CD4-positive, alpha-beta T cell treated with Interleukin-1 beta for 1 hour (primary cell): Measurements from ENCODE around the gene CCDC107.
"Not testable (repeated sequence)": the region's sequence is repeated elsewhere in the genome, so short reads cannot be mapped to it uniquely, and the experiment has no call there.

Experiments used
- DNase-seq, 2 donors: peaks; one replicate each; pipeline ENCODE4 v3.0.0-alpha.2; 2020 to 2022

CCDC107 gene, protein sequence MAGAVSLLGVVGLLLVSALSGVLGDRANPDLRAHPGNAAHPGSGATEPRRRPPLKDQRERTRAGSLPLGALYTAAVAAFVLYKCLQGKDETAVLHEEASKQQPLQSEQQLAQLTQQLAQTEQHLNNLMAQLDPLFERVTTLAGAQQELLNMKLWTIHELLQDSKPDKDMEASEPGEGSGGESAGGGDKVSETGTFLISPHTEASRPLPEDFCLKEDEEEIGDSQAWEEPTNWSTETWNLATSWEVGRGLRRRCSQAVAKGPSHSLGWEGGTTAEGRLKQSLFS

DNA sequence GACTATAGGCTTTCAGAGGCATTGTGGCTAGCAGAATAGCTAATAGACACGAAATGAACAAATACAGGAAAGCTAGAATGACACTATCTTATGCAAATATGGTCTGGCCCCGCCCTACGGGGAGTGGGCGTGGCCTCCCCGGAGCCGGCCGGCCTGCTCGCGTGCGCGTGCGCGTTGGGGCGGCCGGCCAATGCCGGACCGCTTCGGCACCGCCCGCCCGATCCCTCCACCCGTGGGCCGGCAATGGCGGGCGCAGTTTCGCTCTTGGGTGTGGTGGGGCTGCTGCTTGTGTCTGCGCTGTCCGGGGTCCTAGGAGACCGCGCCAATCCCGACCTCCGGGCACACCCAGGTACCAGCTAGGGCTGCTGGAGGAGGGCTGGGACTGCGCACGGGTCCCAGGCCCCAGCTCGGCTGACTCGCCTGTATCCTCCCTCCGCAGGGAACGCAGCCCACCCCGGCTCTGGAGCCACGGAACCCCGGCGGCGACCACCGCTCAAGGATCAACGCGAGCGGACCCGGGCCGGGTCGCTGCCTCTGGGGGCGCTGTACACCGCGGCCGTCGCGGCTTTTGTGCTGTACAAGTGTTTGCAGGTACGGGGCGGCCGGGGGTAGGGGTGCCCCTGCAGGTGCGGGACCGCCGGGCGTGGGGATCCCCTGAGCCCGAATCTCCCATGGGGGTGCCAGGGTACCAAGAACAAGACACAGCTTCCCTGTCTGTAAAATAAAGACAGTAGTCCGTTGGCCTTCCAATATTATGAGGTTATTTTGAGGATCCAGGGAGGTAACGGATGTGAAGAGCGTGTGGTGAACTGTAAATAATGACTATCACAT, at the start of gene CCDC107:
Gene CCDC107 (plus strand): TSS at position 156 of the 831 bp plus-strand sequence. CDS start 88 bp downstream, at position 244.
- peak; percentile 84 to 88 for DNase-seq

DNA sequence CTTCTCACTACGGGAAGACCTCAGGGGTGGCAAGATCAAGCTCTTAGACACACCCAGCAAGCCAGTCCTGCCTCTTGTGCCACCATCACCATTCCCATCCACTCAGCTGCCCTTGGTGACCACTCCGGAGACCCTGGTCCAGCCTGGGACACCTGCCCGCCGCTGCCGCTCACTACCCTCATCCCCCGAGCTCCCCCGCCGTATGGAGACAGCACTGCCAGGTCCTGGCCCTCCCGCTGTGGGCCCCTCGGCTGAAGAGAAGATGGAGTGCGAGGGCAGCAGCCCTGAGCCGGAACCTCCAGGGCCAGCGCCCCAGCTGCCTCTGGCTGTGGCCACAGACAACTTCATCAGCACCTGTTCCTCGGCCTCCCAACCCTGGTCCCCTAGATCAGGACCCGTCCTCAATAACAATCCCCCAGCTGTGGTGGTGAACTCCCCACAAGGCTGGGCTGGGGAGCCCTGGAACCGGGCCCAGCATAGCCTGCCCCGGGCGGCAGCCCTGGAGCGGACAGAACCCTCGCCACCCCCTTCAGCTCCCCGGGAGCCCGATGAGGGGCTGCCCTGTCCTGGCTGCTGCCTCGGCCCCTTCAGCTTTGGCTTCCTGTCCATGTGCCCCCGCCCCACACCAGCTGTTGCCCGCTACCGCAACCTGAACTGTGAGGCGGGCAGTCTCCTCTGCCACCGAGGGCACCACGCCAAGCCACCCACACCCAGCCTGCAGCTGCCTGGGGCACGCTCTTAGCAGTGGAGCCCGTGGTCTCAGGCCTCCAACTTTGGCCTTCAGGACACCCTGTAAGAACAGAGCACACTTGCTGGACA, 48.9 kb upstream of the CCDC107 start:
- DNase-seq: no peak

DNA sequence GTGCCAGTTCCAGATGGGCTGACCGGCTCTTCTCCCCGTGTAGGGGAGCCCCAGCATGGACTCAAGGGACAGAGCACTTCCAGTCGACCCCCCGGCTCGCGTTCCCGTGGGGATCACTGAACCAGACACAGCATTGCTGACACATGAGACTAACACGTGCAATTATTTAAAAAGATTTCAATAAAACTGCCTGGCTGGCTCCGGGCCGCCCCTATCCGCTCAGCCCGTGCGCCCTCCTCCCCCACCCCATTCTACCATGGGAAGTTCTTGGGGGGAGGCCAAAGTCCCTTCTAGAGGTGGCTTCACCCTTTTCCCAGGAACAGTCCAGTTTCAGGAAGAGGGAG, 48.3 kb upstream of the CCDC107 start:
- DNase-seq: no peak

DNA sequence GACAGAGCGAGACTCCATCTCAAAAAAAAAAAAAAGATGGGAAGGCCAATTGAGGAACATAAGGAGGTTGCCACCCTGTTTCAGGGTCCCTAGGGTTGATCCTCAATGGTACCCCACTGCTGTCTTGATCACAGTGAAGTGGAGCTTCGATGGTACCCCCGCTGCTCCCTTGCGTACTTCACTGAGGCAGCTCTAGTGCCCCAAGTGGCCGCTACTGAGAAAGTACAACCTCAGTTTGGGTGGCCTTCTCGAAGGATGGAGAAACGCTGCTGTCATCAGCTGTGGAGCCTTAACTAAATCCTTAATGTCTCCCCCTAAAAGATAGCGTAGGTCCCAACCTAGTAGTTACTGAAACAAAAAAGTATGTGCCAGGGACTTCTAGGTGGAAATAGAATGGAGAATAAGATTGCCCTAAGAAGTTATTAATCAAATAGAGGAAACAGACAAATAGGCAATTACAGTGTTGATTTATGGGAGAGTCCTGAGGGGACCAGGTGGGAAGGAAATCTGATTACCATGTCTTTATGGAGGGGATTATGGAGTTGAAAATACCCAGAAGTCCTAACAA, 46.8 kb upstream of the CCDC107 start:
- peak; percentile 68 to 72 for DNase-seq

DNA sequence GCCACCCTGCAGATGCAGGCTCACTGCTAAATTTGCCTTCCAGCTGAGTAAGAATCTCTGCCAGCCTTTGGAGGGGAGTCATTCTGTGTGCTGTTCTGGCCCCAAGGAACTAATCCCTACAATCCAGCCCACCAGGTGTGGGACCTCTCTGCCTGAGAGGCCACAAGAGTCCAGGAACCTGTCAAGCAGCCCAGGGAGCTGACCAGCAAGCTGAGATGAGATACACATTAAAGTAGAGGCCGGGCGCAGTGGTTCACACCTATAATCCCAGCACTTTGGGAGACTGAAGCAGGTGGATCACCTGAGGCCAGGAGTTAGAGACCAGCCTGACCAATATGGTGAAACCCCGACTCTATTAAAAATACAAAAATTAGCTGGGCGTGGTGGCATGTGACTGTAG, 46.0 kb upstream of the CCDC107 start:
- not testable (repeated sequence) for DNase-seq

DNA sequence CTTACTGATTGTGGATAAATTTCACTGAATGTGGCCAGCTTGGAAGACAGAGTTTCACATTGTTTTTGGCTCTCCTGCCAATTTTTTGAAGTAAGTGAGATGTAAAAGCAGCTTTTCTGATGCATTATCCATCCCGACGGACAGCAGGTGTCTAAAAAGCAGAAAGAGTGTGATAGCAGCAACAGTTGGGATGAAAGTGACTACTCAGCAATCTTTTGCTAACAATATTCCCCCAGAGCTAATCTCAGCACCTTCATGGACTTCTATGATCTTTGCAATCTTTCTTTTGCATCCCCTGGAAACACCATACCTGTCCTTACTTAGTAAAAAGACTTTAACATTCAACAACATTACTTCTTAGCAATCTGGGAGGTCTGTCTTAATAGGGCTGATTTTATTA, 45.2 kb upstream of the CCDC107 start:
- no peak for DNase-seq

DNA sequence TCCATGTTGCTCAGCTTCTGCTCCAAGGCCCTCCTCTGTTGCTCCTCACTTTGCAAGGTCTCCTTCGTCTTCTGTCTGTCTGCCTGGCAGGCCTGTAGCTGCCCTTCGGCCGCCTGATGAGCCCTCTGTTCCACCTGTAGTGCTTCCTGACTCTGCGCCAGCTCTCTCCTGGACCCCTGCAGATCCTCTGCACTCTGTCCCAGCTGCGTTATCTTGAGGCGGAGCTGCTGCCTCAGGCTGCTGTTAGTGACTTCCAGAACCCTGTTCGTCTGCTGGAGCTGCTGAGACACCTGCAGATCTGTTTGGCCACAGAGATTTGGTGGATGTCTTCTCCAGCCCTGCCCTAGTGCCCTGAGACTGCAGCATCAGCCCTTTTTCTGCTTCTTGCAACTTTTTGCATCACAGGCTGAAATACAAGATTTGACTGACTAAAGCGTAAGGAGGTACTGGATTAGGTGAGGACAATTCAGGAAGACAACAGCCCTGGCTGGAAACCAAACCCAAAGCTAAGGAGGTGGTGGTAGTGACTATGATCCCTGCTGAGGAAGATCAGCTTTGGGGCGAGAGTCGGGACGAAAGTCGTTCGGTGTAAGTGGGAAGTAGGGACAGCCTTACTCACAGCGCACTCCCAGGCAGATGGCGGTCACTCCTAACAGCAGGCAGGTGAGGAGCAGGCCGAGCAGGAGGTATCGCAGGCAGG, 42.0 kb upstream of the CCDC107 start:
- no peak for DNase-seq

DNA sequence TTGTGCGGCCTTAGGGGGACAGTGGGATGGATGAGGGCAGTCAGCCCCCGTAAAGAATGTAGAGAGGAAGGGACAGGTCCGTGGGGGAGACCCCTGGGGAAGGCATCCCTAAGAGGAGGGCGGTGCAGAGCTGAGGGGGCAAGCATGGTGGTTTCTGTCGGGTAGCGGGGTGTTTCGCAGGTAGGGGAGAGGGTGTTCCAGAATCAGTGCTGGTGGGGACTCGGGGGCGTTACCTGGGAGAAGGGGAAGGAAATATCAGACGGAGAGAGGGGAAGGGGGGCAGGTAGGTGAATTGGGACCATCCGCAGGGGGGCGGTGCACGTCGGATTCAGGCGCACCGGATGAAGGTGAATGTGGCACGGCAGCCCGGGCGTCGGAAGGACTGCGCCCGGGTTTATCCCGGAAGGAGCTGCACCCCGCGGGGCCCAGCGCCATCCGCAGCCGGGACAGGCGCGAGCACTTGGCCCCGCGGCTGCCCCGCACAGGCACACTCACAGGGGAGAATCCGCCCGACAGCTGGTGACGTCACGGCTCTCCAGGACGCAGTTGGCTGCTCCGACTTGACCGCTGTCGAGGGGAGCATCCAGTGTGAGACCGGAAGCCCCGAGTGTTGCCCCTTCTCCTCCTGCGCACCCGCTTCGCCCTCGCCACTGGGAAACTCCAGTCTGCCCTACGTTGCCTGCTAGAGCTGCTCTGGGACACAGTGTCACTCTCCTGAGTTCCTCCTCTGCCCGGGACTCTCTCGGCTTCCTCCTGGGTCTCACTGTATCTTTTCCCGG, 41.2 kb upstream of the CCDC107 start:
- DNase-seq: peak; percentile 82 to 88

DNA sequence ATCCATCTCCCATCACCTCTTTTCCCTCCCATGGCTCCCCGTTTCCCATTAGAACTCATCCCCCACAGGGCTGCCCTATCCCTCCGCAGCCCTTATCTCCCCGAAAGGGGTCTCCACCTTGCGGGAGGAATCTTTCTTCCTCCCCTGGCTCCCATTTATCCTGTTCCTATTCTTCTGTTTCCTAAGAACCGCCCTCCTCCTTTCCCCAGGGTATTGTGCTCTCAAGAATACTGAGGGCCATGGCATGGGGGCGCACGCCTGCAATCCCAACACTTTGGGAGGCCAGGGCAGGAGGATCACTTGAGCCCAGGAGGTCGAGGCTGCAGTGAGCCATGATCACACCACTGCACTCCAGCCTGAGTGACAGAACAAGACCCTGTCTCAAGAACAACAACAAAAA, 40.5 kb upstream of the CCDC107 start:
- no peak for DNase-seq

DNA sequence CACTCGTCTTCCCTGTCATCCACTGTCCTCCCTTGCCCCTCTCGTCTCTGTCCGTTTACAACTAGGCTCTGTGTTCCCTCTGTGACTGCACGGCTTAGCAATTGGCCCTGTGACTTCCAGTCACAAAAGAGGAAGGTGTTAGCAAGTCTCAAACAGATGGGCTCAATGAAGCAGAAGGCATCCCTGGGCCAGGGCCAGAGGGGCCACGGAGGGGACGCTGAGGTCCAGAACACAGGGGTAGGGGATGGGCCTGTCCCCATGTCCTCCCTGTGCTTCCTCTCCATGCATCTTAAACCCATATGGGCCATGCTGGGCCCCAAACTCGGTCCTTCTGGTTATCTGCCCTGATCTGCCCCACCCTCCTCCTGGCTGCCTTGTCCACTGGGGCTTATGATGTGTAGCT, 39.8 kb upstream of the CCDC107 start, which contains the start of gene CD72:
Gene CD72 (minus strand): TSS at position 89 of the 403 bp plus-strand sequence. CDS start 110 bp downstream, outside the sequence.
- peak in 1 of 2 donors; percentile 44 for DNase-seq

DNA sequence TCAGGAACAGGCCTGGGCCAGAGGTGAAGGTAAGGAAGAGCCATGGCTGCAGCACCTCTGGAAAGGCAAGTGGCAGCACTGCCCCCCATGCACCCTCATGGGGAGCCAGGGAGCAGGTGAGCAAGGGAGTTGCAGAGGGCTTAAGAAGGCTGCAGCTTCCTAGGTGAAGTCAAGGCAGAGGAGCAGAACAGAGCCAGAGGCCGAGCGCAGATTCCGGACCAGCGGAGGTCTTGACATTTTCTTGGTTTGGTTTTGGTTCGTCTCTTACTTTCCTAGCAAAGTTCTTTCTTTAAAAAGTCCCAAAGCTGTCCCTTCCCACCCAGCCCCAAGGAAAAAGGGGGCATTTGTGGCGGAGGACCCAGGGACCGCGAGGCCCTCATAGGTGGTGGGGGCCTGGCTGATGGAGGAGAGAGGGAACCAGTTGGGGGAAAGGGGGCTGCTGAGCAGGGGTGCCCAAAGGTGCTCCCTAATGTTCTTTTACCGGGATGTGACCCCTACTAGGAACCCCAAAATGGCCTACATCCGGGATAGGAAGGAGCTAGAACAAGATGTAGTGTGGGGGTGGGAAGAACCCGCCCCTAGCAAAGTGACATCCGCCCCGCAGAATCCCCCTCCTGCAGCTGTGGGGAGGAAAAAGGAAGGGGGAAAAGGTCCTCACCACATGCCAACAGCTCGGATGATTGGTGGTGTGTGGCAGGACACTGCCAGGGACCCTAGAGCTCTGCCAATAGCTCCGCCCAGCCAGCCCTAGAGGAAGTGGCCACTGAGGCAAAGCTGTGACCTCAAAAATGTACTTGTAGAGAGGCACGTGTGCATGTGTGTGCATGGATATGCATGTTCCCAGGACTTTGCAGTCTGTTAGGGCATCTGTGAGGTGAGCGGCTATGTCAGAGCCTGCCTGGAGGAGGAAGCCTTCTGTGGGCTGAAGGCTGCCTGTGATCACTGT, 39.0 kb upstream of the CCDC107 start:
- peak; percentile 65 to 75 for DNase-seq

DNA sequence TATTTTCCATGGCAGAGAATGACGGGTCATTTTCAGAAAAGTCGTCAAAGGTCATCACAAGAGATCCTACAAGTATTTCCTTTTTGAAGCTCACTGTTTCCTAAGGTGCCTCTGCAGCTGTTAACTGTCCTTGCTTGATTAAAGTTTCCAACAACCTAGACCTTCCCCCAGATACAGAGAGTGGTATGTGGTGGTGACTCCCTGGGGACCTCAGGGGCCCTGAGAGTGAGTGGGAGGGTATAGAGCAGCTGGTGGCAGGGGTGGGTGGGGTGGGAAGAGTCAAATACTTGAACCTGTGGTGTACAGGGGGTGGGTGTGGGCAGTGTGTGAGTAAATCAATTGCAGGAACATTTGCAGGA, 38.3 kb upstream of the CCDC107 start:
- peak in 1 of 2 donors; percentile 64 for DNase-seq

DNA sequence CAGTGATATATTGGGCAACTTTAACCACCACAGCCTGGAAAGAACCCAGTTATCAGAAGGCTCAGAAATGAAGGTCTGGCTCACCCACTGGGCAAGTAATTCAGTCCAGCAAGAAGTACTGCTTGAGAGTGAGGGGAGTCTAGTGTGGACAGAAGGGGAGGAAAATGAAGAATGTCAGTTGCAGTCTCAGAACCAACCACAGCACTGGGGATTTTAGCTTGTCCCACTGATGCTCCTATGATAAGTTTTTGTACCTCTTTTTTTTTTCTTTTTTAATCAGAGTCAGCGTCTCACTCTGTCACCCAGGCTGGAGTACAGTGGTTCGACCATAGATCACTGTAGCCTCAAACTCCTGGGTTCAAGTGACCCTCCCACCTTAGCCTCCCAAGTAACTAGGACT, 30.5 kb upstream of the CCDC107 start:
- no peak for DNase-seq

DNA sequence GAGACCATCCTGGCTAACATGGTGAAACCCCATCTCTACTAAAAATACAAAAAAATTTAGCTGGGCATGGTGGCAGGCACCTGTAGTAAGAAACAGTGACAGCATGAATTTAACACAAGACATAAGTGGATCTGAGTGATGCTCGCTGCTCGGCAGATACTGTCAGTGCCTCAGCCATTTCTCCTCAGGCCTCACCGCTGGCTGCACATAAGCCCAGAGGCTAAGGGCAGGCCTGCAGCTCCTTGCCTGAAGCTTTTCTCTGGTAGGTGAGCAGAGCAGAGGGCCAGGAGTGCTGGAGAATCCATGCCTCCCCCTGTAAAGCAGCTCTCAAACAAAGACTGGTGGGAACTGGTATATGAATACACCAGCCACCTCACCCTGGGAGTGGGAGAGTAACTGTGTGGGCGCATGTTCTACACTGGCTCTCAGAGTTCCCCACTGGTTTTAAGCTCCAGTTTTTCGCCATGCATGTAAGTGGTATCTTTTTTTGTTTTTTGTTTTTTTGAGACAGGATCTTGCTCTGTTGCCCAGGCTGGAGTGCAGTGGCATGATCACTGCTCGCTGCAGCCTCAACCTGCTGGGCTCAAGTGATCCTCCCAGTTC, 29.6 kb upstream of the CCDC107 start:
- DNase-seq: no peak

DNA sequence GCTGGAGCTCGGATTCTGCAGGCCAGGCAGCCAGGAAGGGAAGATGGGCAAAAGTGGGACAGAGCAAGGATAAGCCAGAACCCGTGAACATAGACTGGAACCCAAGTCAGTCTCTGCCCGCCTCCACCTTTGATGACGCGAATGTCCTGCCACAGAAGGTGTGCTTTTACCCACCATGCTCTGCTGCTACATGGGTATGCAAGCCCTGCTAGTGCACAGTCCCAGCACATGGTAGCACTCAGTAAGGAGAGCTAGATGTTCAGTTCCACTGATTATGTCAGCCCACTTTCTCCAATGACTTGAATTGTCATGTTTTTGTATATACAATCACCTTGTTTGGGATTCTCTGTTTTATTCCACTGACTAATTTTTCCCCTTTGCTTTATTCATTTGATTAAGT, 28.5 kb upstream of the CCDC107 start:
- no peak for DNase-seq

DNA sequence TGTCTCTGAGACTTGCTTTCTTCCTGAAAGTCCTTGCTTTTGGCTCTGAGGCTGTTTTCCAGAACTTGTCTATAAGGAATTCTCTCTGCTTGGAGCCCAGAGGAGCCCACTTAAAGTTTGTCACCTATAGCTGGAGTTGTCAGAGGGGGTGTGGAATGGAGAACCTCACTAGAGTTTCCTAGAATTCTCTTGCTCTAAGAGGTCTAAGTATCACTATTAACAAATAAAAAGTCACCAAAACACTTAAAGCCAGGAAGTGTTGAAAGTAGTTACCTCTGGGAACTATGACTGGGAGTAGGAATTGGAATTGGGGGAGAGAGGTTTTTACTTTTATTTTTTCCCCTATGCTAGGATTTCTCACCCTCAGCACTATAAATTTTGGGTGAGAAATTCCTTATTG, 22.4 kb upstream of the CCDC107 start:
- DNase-seq: no peak

DNA sequence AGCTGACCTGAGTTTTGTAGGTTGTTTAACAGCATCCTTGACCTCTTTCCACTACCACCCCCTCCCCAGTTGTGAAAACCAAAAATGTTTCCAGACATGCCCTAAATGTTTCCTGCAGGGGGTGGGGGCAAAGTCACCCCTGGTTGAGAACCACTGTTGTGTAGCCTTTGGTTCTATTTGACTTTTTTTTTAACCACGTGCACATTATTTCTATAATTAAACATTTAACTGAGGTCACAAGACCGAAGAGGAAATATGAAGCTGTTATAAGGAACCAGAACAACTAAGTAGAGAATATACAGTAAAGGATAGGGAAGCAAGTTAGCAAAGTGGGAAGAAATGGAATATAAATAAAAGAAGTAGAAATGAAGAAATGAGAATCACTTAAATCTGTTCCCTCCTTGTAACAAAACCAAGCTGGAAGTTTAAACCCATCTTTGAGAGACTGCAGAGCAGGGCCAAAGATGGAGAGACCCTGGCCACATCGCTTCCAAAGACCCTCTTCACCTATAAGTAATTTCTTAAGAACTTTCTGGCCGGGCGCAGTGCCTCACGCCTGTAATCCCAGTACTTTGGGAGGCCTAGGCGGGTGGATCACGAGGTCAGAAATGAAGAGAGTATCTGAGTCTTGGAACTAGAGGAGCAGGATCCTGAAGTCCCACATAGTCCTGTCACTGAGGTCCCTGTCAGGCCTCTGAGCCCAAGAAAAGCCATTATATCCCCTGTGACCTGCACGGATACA, 21.8 kb upstream of the CCDC107 start:
- peak in 1 of 2 donors; percentile 27 for DNase-seq

DNA sequence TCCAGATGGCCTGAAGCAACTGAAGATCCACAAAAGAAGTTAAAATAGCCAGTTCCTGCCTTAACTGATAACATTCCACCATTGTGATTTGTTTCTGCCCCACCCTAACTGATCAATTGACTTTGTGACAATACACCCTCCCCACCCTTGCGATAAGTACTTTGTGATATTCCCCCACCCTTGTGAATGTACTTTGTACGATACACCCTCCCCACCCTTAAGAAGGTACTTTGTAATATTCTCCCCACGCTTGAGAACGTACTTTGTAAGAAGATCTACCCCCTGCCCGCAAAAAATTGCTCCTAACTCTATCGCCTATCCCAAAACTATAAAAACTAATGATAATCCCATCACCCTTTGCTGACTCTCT, 21.2 kb upstream of the CCDC107 start:
- DNase-seq: not testable (repeated sequence)

DNA sequence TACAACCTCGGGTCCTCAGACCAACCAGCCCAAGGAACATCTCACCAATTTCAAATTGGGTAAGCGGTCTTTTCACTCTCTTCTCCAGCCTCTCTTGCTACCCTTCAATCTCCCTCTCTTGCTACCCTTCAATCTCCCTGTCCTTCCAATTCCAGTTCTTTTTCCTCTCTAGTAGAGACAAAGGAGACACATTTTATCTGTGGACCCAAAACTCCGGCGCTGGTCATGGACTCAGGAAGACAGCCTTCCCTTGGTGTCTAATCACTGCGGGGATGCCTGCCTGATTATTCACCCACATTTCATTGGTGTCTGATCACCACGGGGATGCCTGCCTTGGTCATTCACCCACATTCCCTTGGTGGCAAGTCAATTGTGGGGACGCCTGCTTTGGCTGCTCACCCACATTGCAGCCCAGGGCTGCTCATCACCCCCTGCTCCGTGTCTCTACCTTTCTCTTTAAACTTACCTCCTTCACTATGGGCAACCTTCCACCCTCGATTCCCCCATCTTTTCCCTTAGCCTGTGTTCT, 20.6 kb upstream of the CCDC107 start:
- DNase-seq: not testable (repeated sequence)
